Parathyroid adenoma (tissue), 2 donors: ENCODE results near the gene CITED2.

Source experiments
- H2AFZ ChIP-seq: fragments of 300-600 bp; sonication (generic); one replicate; pipeline ENCODE4 v1.7.0; 2017; ENCODE audit warnings: antibody characterized with exemption, mild to moderate bottlenecking
- H3K27ac ChIP-seq: fragments of 300-600 bp; sonication (generic); one replicate; pipeline ENCODE4 v1.7.0; 2017
- H3K27me3 ChIP-seq: fragments of 300-600 bp; sonication (generic); one replicate; pipeline ENCODE4 v1.7.0; 2017; ENCODE audit warnings: low read length; ENCODE audit not compliant: control insufficient read depth, insufficient read depth
- H3K36me3 ChIP-seq: fragments of 300-600 bp; sonication (generic); one replicate; pipeline ENCODE4 v1.7.0; 2017; ENCODE audit warnings: low read length; ENCODE audit not compliant: control insufficient read depth, insufficient read depth
- H3K4me1 ChIP-seq: fragments of 300-600 bp; sonication (generic); one replicate; pipeline ENCODE4 v1.7.0; 2017; ENCODE audit warnings: control low read depth
- H3K4me2 ChIP-seq: fragments of 300-600 bp; sonication (generic); one replicate; pipeline ENCODE4 v1.7.0; 2017; ENCODE audit warnings: low read length
- H3K4me3 ChIP-seq: fragments of 300-600 bp; sonication (generic); one replicate; pipeline ENCODE4 v1.7.0; 2017; ENCODE audit warnings: low read depth, low read length
- H3K79me2 ChIP-seq: fragments of 300-600 bp; sonication (generic); one replicate; pipeline ENCODE4 v1.7.0; 2017; ENCODE audit warnings: control low read depth
- H3K9ac ChIP-seq: fragments of 300-600 bp; sonication (generic); one replicate; pipeline ENCODE4 v1.7.0; 2017; ENCODE audit warnings: mild to moderate bottlenecking
- H3K9me3 ChIP-seq: fragments of 300-600 bp; sonication (generic); one replicate; pipeline ENCODE4 v1.7.0; 2017; ENCODE audit warnings: low read length; ENCODE audit not compliant: control insufficient read depth
- TF ChIP-seq, protein P1 (sequence below): fragments of 300-600 bp; sonication (generic); IDR thresholded peaks from one replicate; pipeline ENCODE4 v1.7.0; 2017; ENCODE audit warnings: antibody characterized with exemption, mild to moderate bottlenecking
- donor health status: primary hyperparathyroidism.

The CITED2 gene

DNA sequence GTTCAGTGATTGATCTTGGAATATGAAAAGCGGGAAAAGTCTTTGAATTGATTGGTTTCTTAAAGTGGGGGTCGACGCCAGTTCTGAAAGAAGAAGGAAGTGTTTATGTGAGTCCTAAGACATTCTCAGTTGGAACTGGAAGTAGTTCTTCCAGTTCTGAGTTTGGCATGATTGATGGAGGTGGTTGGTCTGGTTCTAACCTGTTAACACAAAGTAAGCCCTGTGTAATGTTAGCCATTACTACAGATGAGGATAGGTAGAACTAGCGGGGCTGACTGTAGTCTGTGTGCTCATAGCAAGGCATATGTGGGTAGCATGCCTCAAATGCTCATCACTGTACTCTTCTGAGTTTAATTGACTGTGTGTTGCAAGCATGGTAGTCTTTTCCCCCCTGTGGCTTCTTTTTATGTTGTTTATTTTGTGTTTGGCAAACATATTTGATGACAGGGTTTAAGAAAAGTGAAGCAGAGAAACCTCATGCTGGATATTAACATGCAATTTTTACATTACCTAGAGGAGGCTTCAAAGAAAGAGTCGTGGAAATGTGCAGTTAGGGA is 24.9 kb downstream of the CITED2 start:
- H3K4me1 ChIP-seq: no peaks in the 10 kb centered on the region
- no peak overlapping the region for H3K4me3 ChIP-seq
- no peak overlapping the region for H3K4me2 ChIP-seq
- H2AFZ ChIP-seq: no peak overlapping the region
- no peaks in the 10 kb centered on the region for H3K9me3 ChIP-seq
- no peak overlapping the region for H3K9ac ChIP-seq
- no peaks in the 10 kb centered on the region for H3K27me3 ChIP-seq
- TF ChIP-seq, protein P1, sequence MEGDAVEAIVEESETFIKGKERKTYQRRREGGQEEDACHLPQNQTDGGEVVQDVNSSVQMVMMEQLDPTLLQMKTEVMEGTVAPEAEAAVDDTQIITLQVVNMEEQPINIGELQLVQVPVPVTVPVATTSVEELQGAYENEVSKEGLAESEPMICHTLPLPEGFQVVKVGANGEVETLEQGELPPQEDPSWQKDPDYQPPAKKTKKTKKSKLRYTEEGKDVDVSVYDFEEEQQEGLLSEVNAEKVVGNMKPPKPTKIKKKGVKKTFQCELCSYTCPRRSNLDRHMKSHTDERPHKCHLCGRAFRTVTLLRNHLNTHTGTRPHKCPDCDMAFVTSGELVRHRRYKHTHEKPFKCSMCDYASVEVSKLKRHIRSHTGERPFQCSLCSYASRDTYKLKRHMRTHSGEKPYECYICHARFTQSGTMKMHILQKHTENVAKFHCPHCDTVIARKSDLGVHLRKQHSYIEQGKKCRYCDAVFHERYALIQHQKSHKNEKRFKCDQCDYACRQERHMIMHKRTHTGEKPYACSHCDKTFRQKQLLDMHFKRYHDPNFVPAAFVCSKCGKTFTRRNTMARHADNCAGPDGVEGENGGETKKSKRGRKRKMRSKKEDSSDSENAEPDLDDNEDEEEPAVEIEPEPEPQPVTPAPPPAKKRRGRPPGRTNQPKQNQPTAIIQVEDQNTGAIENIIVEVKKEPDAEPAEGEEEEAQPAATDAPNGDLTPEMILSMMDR: no peak
- H3K36me3 ChIP-seq: no peaks in the 10 kb centered on the region
- H3K27ac ChIP-seq: no peak overlapping the region
- no peaks in the 10 kb centered on the region for H3K79me2 ChIP-seq

DNA sequence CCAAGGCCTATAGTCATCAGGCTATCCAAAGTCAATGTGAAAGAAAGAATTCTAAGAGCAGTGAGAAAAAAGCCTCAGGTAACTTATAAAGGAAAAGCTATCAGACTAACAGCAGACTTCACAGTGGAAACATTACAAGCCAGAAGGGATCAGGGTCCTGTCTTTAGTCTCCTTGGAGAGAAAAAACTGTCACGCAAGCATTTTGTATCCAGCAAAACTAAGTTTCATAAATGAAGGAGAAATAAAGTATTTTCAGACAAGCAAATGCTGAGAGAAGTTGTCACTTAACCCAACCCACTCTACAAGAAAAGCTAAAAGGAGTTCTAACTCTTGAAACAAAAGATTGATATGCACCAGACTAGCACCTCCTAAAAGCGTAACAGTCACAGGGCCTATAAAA is 28.1 kb downstream of the CITED2 start:
- Histone ChIP-seq H3K79me2 (no peaks in the 10 kb centered on the region), H3K9me3 (no peaks in the 10 kb centered on the region), H3K9ac (no peak overlapping the region), H3K4me2 (no peak overlapping the region), H3K4me3 (no peak overlapping the region), H3K36me3 (no peaks in the 10 kb centered on the region), H3K27me3 (no peaks in the 10 kb centered on the region), H3K27ac (no peak overlapping the region), H3K4me1 (no peaks in the 10 kb centered on the region), H2AFZ (no peak overlapping the region)
- TF ChIP-seq, protein P1: no peak

DNA sequence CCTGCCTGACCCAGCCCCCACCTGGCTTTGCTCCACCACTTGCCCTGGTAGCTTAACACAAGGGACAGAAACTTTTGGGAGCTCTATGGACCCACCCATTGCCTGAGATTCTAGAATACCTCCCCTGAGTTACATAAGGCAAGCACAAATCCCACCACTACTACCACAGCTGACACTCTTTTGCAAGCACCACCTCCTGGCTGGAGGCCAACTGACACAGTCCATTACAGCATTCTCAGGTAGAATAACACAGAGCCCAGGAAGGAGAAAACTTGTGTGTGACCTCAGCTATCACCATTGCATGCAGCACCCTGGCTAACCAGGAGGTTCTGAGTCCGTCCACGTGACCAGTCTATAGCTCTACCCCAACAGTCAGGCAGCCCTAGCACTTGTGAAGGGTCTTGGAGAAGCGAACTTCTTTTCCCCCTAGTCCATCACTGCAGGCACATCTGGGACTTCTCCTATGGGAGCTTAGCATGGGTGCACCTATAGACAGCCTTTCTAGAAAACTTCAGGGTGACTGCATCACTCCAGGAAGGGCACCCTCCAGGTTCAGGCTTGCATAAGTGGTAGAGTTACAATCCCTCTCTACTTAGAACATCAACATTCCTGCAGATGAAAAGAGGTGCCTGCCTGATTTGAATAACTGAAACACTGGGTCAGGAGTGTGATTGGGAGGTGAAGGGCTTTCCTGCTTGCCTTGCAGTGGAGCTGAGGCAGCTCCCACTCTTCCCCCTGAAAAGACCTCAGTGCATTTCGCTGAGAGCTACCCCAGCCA is 30.1 kb downstream of the CITED2 start:
- Histone ChIP-seq H3K27ac (no peak overlapping the region), H2AFZ (no peak overlapping the region), H3K9me3 (no peaks in the 10 kb centered on the region), H3K4me3 (no peak overlapping the region), H3K79me2 (no peaks in the 10 kb centered on the region), H3K4me2 (no peak overlapping the region), H3K36me3 (no peaks in the 10 kb centered on the region), H3K9ac (no peak overlapping the region), H3K27me3 (no peaks in the 10 kb centered on the region), H3K4me1 (no peaks in the 10 kb centered on the region)
- TF ChIP-seq, protein P1: no peak

DNA sequence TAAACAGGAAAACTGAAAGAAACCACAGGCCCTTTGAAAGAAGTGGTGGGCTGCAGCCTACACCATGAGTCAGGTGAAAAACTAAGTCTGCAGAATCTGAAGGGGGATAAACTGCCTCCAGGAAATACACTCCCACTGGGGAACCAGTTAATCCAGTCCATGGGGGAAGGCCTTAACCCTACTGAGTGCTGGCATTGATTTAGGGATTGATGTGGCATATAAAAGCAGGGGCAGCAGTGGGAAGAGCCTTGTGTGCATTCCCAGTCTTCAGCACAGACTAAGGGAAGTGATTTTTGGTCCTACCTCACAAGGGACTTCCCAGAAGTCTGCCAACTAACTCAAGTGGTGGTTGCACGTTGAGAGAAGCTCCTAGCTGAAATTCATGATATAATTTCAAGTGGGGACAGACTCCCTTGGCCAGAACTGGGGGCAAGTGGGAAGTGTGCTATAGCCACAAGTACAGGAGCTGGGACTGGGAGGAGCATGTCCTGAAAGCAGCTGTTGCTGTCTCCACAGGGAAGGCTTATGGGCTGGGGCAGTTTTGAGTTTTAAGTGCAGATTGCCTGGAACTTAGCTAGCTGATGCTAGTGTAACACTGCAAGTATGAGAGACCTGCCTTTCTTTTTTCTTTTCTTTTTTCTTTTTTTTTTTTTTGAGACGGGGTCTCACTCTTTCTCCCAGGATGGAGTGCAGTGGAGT is 31.2 kb downstream of the CITED2 start:
- no peak overlapping the region for H2AFZ ChIP-seq
- no peaks in the 10 kb centered on the region for H3K9me3 ChIP-seq
- no peaks in the 10 kb centered on the region for H3K36me3 ChIP-seq
- no peak overlapping the region for H3K4me2 ChIP-seq
- no peaks in the 10 kb centered on the region for H3K27me3 ChIP-seq
- H3K9ac ChIP-seq: no peak overlapping the region
- no peak overlapping the region for H3K27ac ChIP-seq
- H3K79me2 ChIP-seq: no peaks in the 10 kb centered on the region
- TF ChIP-seq, protein P1: no peak
- no peak overlapping the region for H3K4me3 ChIP-seq
- no peaks in the 10 kb centered on the region for H3K4me1 ChIP-seq
